Measurements from ENCODE around the gene OR10S1. TPM values are rescaled to one million over a fixed set of nuclear protein-coding genes. Genes with fewer than 3 reads are reported as not detected.
"Not testable (repeated sequence)": the region's sequence is repeated elsewhere in the genome, so short reads cannot be mapped to it uniquely, and the experiment has no call there.

Gene OR10S1, protein sequence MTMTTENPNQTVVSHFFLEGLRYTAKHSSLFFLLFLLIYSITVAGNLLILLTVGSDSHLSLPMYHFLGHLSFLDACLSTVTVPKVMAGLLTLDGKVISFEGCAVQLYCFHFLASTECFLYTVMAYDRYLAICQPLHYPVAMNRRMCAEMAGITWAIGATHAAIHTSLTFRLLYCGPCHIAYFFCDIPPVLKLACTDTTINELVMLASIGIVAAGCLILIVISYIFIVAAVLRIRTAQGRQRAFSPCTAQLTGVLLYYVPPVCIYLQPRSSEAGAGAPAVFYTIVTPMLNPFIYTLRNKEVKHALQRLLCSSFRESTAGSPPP
- not detected for total RNA-seq
- long read RNA-seq: 0 reads

DNA sequence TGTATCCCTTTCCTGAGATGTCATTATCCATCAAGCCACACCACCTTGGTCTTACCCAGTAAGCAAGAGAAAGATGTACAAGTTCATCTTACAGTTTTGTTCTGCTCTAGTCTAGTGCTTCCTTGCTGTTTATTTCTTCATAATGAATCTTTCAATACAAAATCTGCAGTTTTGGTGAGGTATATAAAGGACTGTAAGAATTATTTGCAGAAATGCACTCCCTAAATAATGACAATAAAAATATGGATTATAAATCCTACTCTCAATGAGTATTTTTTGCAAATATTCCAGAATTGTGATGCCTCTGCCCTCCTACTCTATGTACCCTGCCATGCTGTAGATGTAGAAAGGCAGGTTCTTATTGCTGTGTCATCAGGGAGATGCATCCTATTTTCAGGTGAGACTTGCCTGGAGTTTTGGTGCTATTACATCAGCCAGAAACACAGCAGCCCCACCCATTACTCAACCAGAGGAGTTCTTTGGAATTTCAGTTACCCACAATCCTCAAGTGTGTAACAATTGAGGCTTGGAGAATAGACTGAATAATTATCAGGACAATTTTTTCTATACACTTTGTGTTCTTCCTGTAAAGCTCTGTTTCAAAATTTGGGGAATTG lies at the start of gene OR10S1:
OR10S1 (minus strand) TSS at position 51 of the 617 bp plus-strand sequence. CDS start 117 bp downstream, outside the sequence.
- intact Hi-C loops (cut with DNase I): no loop called here
- ATAC-seq: no peak
- DNase-seq: no peak

DNA sequence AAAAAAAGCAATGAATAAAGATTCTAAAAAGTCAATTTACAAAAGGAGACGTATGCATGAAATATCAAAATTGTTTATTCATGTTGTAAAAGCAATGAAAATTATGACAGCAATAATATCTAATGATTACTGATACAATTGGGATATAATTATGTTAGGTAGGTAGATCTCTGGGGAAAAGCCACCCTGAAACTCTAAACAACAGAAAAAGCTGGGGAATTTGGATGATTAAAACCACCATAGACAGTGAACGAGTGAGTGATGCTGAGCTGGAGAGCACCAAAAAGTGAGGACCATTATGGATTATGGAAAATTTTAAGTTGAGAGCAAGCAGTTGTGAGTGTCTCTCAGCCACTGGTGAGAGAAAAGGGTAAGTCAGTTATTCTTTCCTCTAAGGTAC lies 48.9 kb upstream of the OR10S1 start, which contains the start of gene OR10G8:
OR10G8 (plus strand) TSS at position 301 of the 400 bp plus-strand sequence. CDS start 2,825 bp downstream, outside the sequence.
- intact Hi-C loops (cut with DNase I): no loop called here
- DNase-seq (no peak), ATAC-seq (no peak)

- ATAC-seq; intact Hi-C loops (cut with DNase I); DNase-seq: not testable (repeated sequence)
These were observed 38.3 kb upstream of the OR10S1 start for GRCh38 chr11:124015837-124016236.

GRCh38 chr11:124012697-124013096 lies 35.1 kb upstream of the OR10S1 start, which contains the start of gene OR10G4:
Gene OR10G4 (plus strand): TSS chr11:124012997. CDS start chr11:124015575, 2,578 bp downstream.
- DNase-seq (no peak), ATAC-seq (no peak)
- intact Hi-C loops (cut with DNase I): no loop called here

GRCh38 chr11:123995119-123995518 lies 17.5 kb upstream of the OR10S1 start, which contains the start of gene OR10G6:
Gene OR10G6 (minus strand): TSS chr11:123995161. CDS start chr11:123995161, 0 bp downstream.
- no peak for ATAC-seq
- intact Hi-C loops (cut with DNase I): no loop called here
- DNase-seq: no peak

DNA sequence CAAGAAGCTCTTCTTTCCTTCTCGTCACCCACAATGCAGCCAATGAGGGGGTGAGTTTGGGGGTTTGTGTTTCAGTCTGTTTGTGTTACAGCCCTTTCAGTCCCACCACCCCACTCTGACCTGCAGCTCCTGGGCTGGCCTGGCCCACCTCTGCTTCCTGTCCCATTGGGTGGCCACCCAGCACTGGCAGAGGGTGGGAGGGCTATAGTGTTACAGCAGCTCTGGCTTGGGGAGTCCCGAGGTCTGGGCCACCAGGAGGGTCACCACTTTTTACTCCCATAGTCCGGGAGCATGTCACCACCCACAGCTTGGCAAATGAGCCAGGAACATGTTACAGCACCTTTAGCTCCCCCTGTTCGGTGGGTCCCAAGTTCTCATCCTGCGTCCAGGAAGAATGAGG lies 1.7 kb upstream of the OR10S1 start:
- intact Hi-C loops (cut with DNase I): no loop called here
- ATAC-seq (no peak), DNase-seq (no peak)

DNA sequence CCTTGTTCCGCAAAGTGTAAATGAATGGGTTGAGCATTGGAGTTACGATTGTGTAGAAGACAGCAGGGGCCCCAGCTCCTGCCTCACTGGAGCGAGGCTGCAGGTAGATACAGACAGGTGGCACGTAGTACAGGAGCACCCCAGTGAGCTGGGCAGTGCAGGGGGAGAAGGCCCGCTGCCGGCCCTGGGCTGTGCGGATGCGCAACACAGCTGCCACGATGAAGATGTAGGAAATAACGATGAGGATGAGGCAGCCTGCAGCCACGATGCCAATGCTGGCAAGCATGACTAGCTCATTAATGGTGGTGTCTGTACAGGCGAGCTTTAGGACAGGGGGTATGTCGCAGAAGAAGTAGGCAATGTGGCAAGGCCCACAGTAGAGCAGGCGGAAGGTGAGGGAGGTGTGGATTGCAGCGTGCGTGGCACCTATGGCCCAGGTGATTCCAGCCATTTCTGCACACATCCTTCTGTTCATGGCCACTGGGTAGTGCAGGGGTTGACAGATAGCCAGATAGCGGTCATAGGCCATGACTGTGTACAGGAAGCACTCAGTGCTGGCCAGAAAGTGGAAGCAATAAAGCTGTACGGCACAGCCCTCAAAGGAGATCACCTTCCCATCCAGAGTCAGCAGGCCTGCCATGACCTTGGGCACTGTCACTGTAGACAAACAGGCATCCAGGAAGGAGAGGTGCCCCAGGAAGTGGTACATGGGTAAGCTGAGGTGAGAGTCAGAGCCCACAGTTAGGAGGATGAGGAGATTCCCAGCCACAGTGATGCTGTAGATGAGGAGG lies 616 bp downstream of the OR10S1 start:
- ATAC-seq (no peak), DNase-seq (no peak)
- intact Hi-C loops (cut with DNase I): no loop called here

- no peak for DNase-seq
- no peak for ATAC-seq
- intact Hi-C loops (cut with DNase I): no loop called here
These were observed 3.8 kb downstream of the OR10S1 start for GRCh38 chr11:123973816-123974215.

DNA sequence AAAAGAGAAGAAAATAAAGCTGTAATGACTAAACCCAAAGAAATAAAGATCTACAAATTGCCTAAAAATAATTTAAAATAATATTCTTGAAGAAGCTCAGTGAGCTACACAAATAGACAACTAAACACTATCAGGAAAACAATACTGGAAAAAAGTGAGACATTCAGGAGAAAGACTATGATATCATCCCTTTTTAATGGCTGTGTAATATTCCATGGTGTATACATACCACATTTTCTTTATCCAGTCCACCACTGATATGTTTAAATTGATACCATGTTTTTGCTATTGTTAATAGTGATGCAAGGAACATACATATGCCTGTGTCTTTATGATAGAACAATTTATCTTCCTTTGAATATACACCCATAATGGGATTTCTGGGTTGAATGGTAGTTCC lies 20.8 kb downstream of the OR10S1 start:
- intact Hi-C loops (cut with DNase I): no loop called here
- ATAC-seq (no peak), DNase-seq (no peak)

DNA sequence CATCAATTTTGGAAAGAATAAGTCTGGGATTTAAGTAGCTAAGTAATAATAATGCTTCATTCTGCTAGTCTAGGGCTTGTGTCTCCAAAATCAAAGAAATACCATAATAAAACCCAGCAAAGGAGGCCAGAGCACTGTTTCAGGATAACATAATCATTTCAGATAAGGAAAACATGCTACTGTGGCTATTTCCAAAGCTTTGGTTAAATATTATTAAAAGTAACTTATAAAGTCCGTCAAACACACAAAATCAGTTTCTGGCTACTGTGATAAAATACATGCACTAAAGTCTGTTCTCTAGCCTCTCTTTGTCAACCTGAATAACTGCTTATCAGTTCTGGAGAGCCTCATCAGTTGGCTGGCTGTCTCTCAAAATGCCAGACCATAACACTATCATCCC lies 32.4 kb downstream of the OR10S1 start:
- intact Hi-C loops (cut with DNase I): no loop called here
- ATAC-seq (no peak), DNase-seq (no peak)

- DNase-seq: no peak
- ATAC-seq: no peak
- intact Hi-C loops (cut with DNase I): no loop called here
These were observed 33.8 kb downstream of the OR10S1 start, which contains the start of gene OR6T1 for GRCh38 chr11:123943738-123944137. Gene OR6T1 (minus strand): TSS chr11:123943838. CDS start chr11:123943838, 0 bp downstream.

- no peak for DNase-seq
- intact Hi-C loops (cut with DNase I): no loop called here
- no peak for ATAC-seq
These were observed 35.2 kb downstream of the OR10S1 start for GRCh38 chr11:123942413-123942812.

GRCh38 chr11:123939317-123939716 lies 38.3 kb downstream of the OR10S1 start, which contains the start of gene OR4D5:
Gene OR4D5 (plus strand): TSS chr11:123939617. CDS start chr11:123939617, 0 bp downstream.
- DNase-seq: no peak
- no peak for ATAC-seq
- intact Hi-C loops (cut with DNase I): no loop called here

Other genes with a start within 250 kb of the OR10S1 start
- 1 to 10 TPM; 4.5 to 5.2 TPM for gene ZNF202, start 236.1 kb downstream of the OR10S1 start, total RNA-seq
- not detected for gene OR6X1, start 223.3 kb downstream of the OR10S1 start, total RNA-seq
- gene OR6M1, start 171.4 kb downstream of the OR10S1 start, total RNA-seq: not detected
- not detected for gene TMEM225, start 92.1 kb downstream of the OR10S1 start, total RNA-seq
- under 1 TPM in 1 of 2 donors, not detected in 1; 0.37 TPM for gene OR8D4, start 75.6 kb downstream of the OR10S1 start, total RNA-seq
- under 1 TPM in 1 of 2 donors, not detected in 1; 0.24 TPM for gene OR4D5, start 38.2 kb downstream of the OR10S1 start, total RNA-seq
- not detected for gene OR6T1, start 33.9 kb downstream of the OR10S1 start, total RNA-seq
- gene OR10G6, start 17.4 kb upstream of the OR10S1 start, total RNA-seq: not detected
- gene OR10G4, start 35.2 kb upstream of the OR10S1 start, total RNA-seq: not detected
- gene OR10G9, start 45.2 kb upstream of the OR10S1 start, total RNA-seq: not detected
- gene OR10G8, start 49.0 kb upstream of the OR10S1 start, total RNA-seq: not detected
- gene OR10G7, start 63.5 kb upstream of the OR10S1 start, total RNA-seq: not detected
- 1 to 10 TPM; 5.4 to 7.6 TPM for gene VWA5A, start 137.7 kb upstream of the OR10S1 start, total RNA-seq
- gene OR10D3, start 205.6 kb upstream of the OR10S1 start, total RNA-seq: not detected

Measured in left cardiac atrium (tissue), 4 donors.